Measurements from ENCODE around the gene LACRT. TPM values are rescaled to one million over a fixed set of nuclear protein-coding genes. Genes with fewer than 3 reads are reported as not detected.

The LACRT gene
- total and polyA plus RNA-seq, 12 donors = not detected

- Histone ChIP-seq H3K27me3 (peaks cover 0 to 45% (median 20%) of the 10 kb centered on the region in 7 donors), H3K27ac (no peak overlapping the region), H3K4me3 (no peak overlapping the region), H3K36me3 (no peaks in the 10 kb centered on the region), H3K4me1 (peaks cover 0 to 21% (median 6%) of the 10 kb centered on the region in 9 donors), H3K9me3 (no peaks in the 10 kb centered on the region)
- 44 to 65% methylated on average over 5 of the region's 5 CpGs for WGBS, 2 donors
- DNase-seq (no peak), ATAC-seq (no peak)
- TF ChIP-seq CTCF (IDR thresholded peaks at IDR 0.05) = no peak
- intact Hi-C loops (cut with DNase I) = loop anchor here in 4 of 10 donors (10.0 kb wide), 1 partner anchor 361 kb away; no protein-coding TSS in a partner anchor
Observed at GRCh38 chr12:54593725-54594124, 41.0 kb downstream of the LACRT start.

GRCh38 chr12:54593135-54593534 is 41.6 kb downstream of the LACRT start:
- 74 to 81% methylated on average over 4 of the region's 4 CpGs for WGBS, 2 donors
- peaks cover 0 to 51% (median 21%) of the 10 kb centered on the region in 7 donors for H3K27me3 ChIP-seq
- DNase-seq (no peak), ATAC-seq (no peak)
- H3K27ac ChIP-seq = no peak overlapping the region
- no peak for TF ChIP-seq CTCF (IDR thresholded peaks at IDR 0.05)
- no peaks in the 10 kb centered on the region for H3K9me3 ChIP-seq
- H3K4me1 ChIP-seq = peaks cover 0 to 25% (median 8%) of the 10 kb centered on the region in 9 donors
- intact Hi-C loops (cut with DNase I) = loop anchor here in 4 of 10 donors (10.0 kb wide), 1 partner anchor 362 kb away; no protein-coding TSS in a partner anchor
- H3K4me3 ChIP-seq = no peak overlapping the region
- no peaks in the 10 kb centered on the region for H3K36me3 ChIP-seq

- intact Hi-C loops (cut with DNase I) = loop anchor here in 4 of 10 donors (10.0 kb wide), 1 partner anchor 362 kb away; no protein-coding TSS in a partner anchor
- H3K27ac ChIP-seq = no peak overlapping the region
- peaks cover 0 to 59% (median 24%) of the 10 kb centered on the region in 7 donors for H3K27me3 ChIP-seq
- 83 to 86% methylated on average over 2 of the region's 2 CpGs for WGBS, 2 donors
- no peak overlapping the region for H3K4me3 ChIP-seq
- no peaks in the 10 kb centered on the region for H3K36me3 ChIP-seq
- TF ChIP-seq CTCF (IDR thresholded peaks at IDR 0.05) = no peak
- ATAC-seq (no peak), DNase-seq (no peak)
- H3K4me1 ChIP-seq = peaks cover 0 to 33% (median 10%) of the 10 kb centered on the region in 9 donors
- H3K9me3 ChIP-seq = no peaks in the 10 kb centered on the region
Observed at GRCh38 chr12:54592316-54592715, 42.4 kb downstream of the LACRT start.

GRCh38 chr12:54590978-54591591 is 43.6 kb downstream of the LACRT start:
- no peak for TF ChIP-seq CTCF (IDR thresholded peaks at IDR 0.05)
- ATAC-seq (peak; percentile 7 to 64 (median 46)), DNase-seq (no peak)
- Histone ChIP-seq H3K27ac (peak overlapping the region in 1 of 10 donors; percentile 15), H3K4me3 (no peak overlapping the region), H3K36me3 (no peaks in the 10 kb centered on the region), H3K27me3 (peaks cover 0 to 70% (median 25%) of the 10 kb centered on the region in 7 donors), H3K9me3 (no peaks in the 10 kb centered on the region), H3K4me1 (peaks cover 0 to 42% (median 10%) of the 10 kb centered on the region in 9 donors)
- intact Hi-C loops (cut with DNase I) = loop anchor here in 4 of 10 donors (10.0 kb wide), 1 partner anchor 364 kb away; no protein-coding TSS in a partner anchor
- WGBS, 2 donors = 21 to 32% methylated on average over 7 of the region's 7 CpGs

Measured in heart right ventricle (tissue), 16 donors.